Measurements from ENCODE around the gene SMAGP.

The SMAGP gene

GRCh38 chr12:51216642-51217041, 53.6 kb downstream of the SMAGP start:
- no peak for DNase-seq (ENCODE audit: low read depth, low spot score)
- peak overlapping the region; percentile 93 for H3K4me3 ChIP-seq
- TF ChIP-seq EZH2 (IDR thresholded peaks at IDR 0.05) (no peak), POLR2AphosphoS5 (IDR thresholded peaks at IDR 0.05; ENCODE audit: borderline replicate concordance, low read depth, low read length) (no peak), FOXP2 (optimal IDR thresholded peaks at IDR 0.05; ENCODE audit: control extremely low read depth, extremely low read length, insufficient read depth) (no peak)
- H3K27ac ChIP-seq: no peak overlapping the region
- H3K36me3 ChIP-seq (ENCODE audit: insufficient read depth, low read length): peaks cover 8% of the 10 kb centered on the region
- peak overlapping the region; percentile 96 for H3K9ac ChIP-seq (ENCODE audit: insufficient read length)
- no peaks in the 10 kb centered on the region for H3K9me3 ChIP-seq (ENCODE audit: low read depth, low read length)

GRCh38 chr12:51214895-51215294, 55.3 kb downstream of the SMAGP start:
- Histone ChIP-seq H3K36me3 (ENCODE audit: insufficient read depth, low read length) (peaks cover 8% of the 10 kb centered on the region), H3K9me3 (ENCODE audit: low read depth, low read length) (no peaks in the 10 kb centered on the region), H3K9ac (ENCODE audit: insufficient read length) (no peak overlapping the region), H3K27ac (no peak overlapping the region), H3K4me3 (no peak overlapping the region)
- no peak for DNase-seq (ENCODE audit: low read depth, low spot score)
- TF ChIP-seq FOXP2 (optimal IDR thresholded peaks at IDR 0.05; ENCODE audit: control extremely low read depth, extremely low read length, insufficient read depth): no peak

DNA sequence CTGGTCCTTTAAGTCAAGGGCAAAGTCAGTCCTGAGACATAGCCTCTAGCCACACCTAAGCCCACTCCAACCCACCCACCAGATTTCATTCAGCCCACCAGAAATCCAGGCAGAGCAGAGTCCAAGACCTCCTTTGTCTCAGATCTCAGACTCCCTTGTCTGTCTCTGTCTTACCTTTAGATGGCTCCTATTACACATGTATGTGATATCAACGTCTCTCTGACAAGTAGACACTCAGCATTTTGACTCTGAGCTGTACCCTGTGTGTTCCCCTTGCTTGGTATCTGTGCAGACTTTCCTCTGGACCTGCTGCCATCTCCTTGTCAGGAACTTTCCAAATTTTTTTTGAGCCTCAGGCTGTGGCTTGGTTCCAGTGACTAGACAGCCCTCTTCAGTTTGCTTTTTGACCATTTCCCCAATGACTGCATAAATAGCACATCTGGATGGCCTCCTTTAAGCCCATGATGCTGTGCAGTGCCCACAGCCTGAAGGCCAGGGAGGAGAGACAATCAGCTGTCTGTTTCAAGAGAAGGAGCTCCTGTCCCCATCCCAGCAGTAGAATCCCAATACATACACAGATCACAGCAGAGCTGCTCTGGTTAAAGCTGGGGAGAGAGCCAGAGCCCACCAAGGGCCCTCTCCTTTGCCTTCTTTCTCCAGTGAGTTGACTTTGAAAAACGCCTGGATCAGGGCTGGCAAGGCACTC, 59.4 kb downstream of the SMAGP start:
- H3K9ac ChIP-seq (ENCODE audit: insufficient read length): no peak overlapping the region
- no peak overlapping the region for H3K27ac ChIP-seq
- TF ChIP-seq EZH2 (IDR thresholded peaks at IDR 0.05) (no peak), POLR2AphosphoS5 (IDR thresholded peaks at IDR 0.05; ENCODE audit: borderline replicate concordance, low read depth, low read length) (no peak)
- no peaks in the 10 kb centered on the region for H3K9me3 ChIP-seq (ENCODE audit: low read depth, low read length)
- DNase-seq (ENCODE audit: low read depth, low spot score): no peak
- peaks cover 15% of the 10 kb centered on the region for H3K36me3 ChIP-seq (ENCODE audit: insufficient read depth, low read length)
- no peak overlapping the region for H3K4me3 ChIP-seq

GRCh38 chr12:51209259-51209658, 61.0 kb downstream of the SMAGP start:
- H3K27ac ChIP-seq: no peak overlapping the region
- no peak overlapping the region for H3K4me3 ChIP-seq
- DNase-seq (ENCODE audit: low read depth, low spot score): no peak
- no peak overlapping the region for H3K9ac ChIP-seq (ENCODE audit: insufficient read length)
- H3K36me3 ChIP-seq (ENCODE audit: insufficient read depth, low read length): peaks cover 9% of the 10 kb centered on the region
- no peaks in the 10 kb centered on the region for H3K9me3 ChIP-seq (ENCODE audit: low read depth, low read length)
- TF ChIP-seq FOXP2 (optimal IDR thresholded peaks at IDR 0.05; ENCODE audit: control extremely low read depth, extremely low read length, insufficient read depth) (no peak), EZH2 (IDR thresholded peaks at IDR 0.05) (no peak), POLR2AphosphoS5 (IDR thresholded peaks at IDR 0.05; ENCODE audit: borderline replicate concordance, low read depth, low read length) (no peak)

- no peaks in the 10 kb centered on the region for H3K9me3 ChIP-seq (ENCODE audit: low read depth, low read length)
- DNase-seq (ENCODE audit: low read depth, low spot score): no peak
- H3K36me3 ChIP-seq (ENCODE audit: insufficient read depth, low read length): peaks cover 7% of the 10 kb centered on the region; the same call in 1 of the 2 replicates
- TF ChIP-seq EZH2 (IDR thresholded peaks at IDR 0.05) (no peak), POLR2AphosphoS5 (IDR thresholded peaks at IDR 0.05; ENCODE audit: borderline replicate concordance, low read depth, low read length) (no peak), FOXP2 (optimal IDR thresholded peaks at IDR 0.05; ENCODE audit: control extremely low read depth, extremely low read length, insufficient read depth) (no peak)
- H3K27ac ChIP-seq: no peak overlapping the region
- no peak overlapping the region for H3K4me3 ChIP-seq
- H3K9ac ChIP-seq (ENCODE audit: insufficient read length): no peak overlapping the region
These were observed 62.1 kb downstream of the SMAGP start for GRCh38 chr12:51208016-51208660.

- H3K9me3 ChIP-seq (ENCODE audit: low read depth, low read length): no peaks in the 10 kb centered on the region
These were observed 64.9 kb downstream of the SMAGP start for GRCh38 chr12:51205350-51205749.

GRCh38 chr12:51202718-51203117, 67.5 kb downstream of the SMAGP start:
- peaks cover 6% of the 10 kb centered on the region; the same call in 1 of the 2 replicates for H3K36me3 ChIP-seq (ENCODE audit: insufficient read depth, low read length)
- DNase-seq (ENCODE audit: low read depth, low spot score): no peak
- H3K4me3 ChIP-seq: no peak overlapping the region
- no peak overlapping the region for H3K9ac ChIP-seq (ENCODE audit: insufficient read length)
- H3K27ac ChIP-seq: no peak overlapping the region
- TF ChIP-seq POLR2AphosphoS5 (IDR thresholded peaks at IDR 0.05; ENCODE audit: borderline replicate concordance, low read depth, low read length) (no peak), FOXP2 (optimal IDR thresholded peaks at IDR 0.05; ENCODE audit: control extremely low read depth, extremely low read length, insufficient read depth) (no peak), EZH2 (IDR thresholded peaks at IDR 0.05) (no peak)
- no peaks in the 10 kb centered on the region for H3K9me3 ChIP-seq (ENCODE audit: low read depth, low read length)

More at GRCh38 chr12:51205350-51205749, 64.9 kb downstream of the SMAGP start:
- H3K9ac ChIP-seq (ENCODE audit: insufficient read length): no peak overlapping the region
- DNase-seq (ENCODE audit: low read depth, low spot score): no peak
- no peak for TF ChIP-seq EZH2 (IDR thresholded peaks at IDR 0.05)
- no peak for TF ChIP-seq POLR2AphosphoS5 (IDR thresholded peaks at IDR 0.05; ENCODE audit: borderline replicate concordance, low read depth, low read length)
- no peak for TF ChIP-seq FOXP2 (optimal IDR thresholded peaks at IDR 0.05; ENCODE audit: control extremely low read depth, extremely low read length, insufficient read depth)
- H3K4me3 ChIP-seq: no peak overlapping the region
- no peak overlapping the region for H3K27ac ChIP-seq
- H3K36me3 ChIP-seq (ENCODE audit: insufficient read depth, low read length): peaks cover 7% of the 10 kb centered on the region; the same call in 1 of the 2 replicates

DNA sequence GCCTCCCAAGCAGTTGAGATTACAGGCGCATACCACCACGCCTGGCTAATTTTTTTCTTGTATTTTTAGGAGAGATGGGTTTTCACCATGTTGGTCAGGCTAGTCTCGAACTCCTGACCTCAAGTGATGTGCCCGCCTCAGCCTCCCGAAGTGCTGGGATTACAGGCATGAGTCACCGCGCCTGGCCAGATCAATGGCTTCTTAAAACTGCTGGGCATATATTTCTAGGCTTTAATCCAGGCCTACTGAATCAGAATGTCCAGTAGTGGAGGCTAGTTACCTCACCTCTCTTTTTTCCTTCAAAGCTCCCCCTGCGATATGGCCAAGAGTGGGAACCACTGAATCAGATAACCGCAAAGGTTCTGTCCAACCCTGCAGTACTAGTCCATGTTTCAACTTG, 69.4 kb downstream of the SMAGP start:
- H3K9ac ChIP-seq (ENCODE audit: insufficient read length): no peak overlapping the region
- no peaks in the 10 kb centered on the region for H3K9me3 ChIP-seq (ENCODE audit: low read depth, low read length)
- H3K36me3 ChIP-seq (ENCODE audit: insufficient read depth, low read length): no peaks in the 10 kb centered on the region
- no peak for TF ChIP-seq EZH2 (IDR thresholded peaks at IDR 0.05)
- TF ChIP-seq FOXP2 (optimal IDR thresholded peaks at IDR 0.05; ENCODE audit: control extremely low read depth, extremely low read length, insufficient read depth): no peak
- TF ChIP-seq POLR2AphosphoS5 (IDR thresholded peaks at IDR 0.05; ENCODE audit: borderline replicate concordance, low read depth, low read length): no peak
- H3K27ac ChIP-seq: no peak overlapping the region
- H3K4me3 ChIP-seq: no peak overlapping the region
- DNase-seq (ENCODE audit: low read depth, low spot score): no peak
